Measurements from ENCODE around the gene AFM.

DNA sequence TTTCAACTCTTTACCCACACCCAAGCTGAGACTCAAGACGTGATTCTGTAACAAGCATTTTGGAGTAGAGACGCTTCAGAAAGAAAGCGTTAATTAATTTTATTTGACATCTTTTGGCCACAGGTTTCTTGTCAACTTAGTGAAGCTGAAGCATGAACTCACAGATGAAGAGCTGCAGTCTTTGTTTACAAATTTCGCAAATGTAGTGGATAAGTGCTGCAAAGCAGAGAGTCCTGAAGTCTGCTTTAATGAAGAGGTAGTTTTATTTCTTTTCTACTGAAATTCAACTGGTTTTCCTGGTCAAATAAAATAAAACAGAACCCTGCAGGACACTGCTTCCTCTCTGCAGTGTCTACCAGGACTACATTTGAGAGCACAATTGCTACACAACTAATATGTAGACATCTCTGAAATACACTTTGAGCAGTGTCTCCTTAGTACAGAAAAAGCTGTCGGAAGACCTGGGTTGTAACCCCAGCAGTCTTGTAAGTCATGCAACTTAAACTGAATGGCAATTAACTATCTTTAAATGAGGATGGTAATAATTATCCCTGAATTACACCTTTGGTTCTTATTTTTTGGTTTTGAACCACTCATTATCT is 20.2 kb downstream of the AFM start:
- TF ChIP-seq, protein P1, sequence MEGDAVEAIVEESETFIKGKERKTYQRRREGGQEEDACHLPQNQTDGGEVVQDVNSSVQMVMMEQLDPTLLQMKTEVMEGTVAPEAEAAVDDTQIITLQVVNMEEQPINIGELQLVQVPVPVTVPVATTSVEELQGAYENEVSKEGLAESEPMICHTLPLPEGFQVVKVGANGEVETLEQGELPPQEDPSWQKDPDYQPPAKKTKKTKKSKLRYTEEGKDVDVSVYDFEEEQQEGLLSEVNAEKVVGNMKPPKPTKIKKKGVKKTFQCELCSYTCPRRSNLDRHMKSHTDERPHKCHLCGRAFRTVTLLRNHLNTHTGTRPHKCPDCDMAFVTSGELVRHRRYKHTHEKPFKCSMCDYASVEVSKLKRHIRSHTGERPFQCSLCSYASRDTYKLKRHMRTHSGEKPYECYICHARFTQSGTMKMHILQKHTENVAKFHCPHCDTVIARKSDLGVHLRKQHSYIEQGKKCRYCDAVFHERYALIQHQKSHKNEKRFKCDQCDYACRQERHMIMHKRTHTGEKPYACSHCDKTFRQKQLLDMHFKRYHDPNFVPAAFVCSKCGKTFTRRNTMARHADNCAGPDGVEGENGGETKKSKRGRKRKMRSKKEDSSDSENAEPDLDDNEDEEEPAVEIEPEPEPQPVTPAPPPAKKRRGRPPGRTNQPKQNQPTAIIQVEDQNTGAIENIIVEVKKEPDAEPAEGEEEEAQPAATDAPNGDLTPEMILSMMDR (IDR thresholded peaks at IDR 0.05), result no peak
- no peak for TF ChIP-seq POLR2A (IDR thresholded peaks at IDR 0.05)
- no peak for TF ChIP-seq POLR2AphosphoS5 (IDR thresholded peaks at IDR 0.05; ENCODE audit: insufficient read depth in 1 of 2, low read depth in 1 of 2)
